ENCODE results near the gene TIMM50.
"Not testable (repeated sequence)": the region's sequence is repeated elsewhere in the genome, so short reads cannot be mapped to it uniquely, and the experiment has no call there.

The TIMM50 gene

DNA sequence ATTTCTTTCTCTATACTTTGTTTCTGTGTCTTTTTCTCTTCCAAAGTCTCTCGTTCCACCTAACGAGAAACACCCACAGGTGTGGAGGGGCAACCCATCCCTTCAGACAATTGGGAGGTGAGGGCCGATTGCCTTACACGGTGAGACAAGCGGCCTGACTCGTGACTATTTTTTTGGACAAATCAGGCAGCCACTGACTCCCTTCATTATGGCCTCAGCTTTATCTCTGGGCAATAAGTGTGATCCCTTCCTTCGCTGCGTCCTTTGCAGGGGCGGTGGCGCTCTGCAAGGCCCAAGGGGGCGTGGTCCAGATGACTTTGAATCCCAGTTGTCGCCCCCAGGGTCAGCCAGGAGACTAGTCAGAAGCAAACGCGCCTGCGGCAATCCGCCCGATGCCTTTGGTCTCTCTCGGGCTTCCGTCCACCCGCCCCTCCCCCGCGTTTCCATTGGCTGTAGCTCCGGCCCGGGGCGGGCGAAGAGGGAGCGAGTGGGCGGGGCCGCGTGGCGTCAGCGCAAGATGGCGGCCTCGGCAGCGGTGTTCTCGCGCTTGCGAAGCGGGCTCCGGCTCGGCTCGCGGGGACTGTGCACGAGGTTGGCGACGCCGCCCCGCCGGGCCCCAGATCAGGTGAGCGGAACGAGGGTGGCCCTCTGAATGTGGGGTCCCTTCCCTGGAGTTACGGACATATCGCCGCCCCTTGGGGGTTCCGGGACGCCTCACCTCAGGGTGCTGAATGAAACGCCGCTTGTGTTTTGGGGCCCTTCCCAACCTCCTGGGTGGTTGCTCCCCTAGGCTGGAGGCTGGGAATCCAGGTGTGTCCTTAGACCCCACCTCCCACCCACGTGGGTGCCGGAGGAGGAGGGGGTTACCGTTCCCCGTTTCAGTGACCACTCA is at the start of gene TIMM50:
Gene TIMM50 (plus strand): TSS at position 502 of the 892 bp plus-strand sequence. CDS start 16 bp downstream, at position 518.
- DNase-seq = peak; percentile 69 to 97 (median 92)

DNA sequence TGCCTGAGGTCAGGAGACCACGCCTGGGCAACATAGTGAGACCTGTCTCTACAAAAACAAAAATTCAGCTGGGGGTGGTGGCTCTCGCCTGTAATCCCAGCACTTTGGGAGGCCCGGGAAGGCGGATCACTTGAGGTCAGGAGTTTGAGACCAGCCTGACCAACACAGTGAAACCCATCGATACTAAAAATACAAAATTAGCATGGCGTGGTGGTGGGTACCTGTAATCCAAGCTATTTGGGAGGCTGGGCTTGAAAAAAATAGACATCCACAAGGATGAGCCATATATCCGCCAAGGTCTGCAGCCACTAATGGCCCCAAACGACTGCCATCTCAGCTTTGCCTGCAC is 48.0 kb upstream of the TIMM50 start:
- no peak for DNase-seq

DNA sequence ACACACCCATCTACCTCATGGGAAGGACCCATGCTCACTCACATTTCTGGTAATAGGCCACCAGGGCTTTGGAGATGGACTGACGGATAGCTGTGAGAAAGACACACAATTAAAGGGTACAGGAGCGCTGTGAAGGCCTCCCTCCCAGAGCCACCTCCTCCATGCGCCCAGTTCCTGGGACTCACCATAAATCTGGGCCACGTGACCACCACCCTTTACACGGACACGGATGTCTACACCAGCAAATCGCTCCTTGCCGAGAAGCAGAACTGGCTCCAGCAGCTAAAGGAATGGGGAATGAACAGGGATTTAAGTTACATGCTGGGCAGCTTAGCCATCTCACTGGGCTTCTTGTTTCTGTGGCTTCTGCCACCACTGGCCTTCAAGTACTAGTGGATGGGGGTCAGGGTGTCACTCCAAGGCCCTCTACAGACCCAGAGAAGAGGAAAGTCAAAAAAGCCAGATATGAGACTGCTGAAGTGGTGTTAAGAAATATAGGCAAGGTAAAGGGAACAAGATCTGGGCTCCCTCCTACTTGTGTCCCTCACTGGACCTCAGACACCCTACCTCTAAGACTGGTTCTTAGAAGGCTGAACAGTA is 47.1 kb upstream of the TIMM50 start:
- no peak for DNase-seq

DNA sequence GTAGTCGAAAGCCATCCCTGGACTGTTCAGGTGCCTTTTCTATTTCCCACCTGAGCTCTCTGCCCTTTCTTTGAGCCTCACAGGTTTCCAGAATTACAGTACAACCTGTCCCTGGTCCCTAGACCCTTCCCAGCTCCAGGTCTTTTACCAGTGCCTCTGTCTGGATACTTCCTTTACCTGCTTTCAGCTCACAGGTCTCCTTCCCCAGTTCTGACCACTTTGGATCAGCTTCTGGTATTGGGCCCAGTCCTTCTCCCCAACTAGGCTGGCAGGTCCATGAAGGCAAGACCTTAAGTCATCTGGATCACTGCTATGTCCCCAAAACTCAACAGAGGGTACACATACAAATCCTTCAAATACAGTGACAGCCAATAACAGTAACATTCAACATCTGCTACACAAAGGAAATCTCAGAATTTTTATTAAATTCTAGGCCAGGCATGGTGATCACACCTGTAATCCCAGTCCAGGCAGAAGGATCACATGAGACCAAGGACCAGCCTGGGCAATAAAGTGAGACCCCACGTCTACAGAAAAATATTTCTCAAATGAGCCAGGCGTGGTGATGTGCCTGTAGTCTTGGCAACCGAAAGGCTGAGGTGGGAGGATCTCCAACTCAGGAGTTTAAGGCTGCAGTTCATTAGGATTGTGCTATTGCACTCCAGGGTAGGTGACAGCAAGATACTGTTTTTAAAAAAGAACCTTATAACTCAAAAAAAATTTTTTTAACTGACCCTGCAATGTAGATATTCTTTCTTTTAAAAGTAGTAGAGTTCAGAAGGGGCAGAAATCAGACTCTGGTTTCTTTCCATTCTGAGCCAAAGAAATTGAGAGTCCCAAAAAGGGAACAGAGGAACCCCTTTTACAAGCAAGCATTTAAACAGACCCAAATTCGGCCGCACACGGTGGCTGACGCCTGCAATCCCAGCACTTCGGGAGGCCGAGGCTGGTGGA is 46.2 kb upstream of the TIMM50 start:
- DNase-seq = no peak

DNA sequence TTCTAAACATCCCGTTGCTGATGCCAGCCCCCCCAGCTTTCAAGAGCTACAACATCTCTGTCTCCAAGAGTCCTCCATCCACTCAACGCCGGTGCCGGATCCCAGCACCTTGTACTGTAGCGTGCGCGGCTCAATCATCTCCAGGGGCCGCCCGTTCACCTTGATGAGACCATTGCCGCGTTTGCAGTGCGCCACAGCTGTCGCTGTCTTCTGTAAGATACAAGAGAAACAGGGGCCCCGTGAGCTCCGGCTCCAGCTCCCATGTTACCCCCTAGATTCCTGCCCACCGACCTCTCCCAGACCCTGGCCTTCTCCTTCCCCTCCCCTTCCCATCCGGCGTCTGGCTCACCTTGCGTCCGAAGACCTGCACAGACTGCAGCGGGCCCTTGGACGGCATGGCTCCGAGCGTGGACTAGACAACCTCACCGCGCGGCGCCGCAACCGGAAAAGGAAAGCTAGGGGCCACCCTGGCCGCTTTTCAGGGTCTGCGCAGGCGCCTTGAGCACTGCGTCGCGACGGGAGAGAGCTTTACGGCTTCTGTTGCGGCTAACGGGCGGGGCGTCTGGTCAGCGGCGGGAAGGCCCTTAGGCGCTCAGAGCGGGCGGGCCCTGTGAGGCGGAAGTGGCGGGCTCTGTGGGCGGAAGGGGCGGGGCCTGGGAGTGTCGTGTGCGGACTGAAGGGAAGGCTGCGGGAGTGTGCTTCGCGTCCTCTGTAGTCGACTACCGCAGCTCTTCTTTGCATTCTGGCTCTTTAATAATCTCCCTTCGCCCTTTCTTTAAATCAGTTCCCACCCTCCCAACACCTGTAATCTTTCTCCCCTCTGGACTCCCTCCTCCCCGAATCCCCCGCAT is 44.9 kb upstream of the TIMM50 start, which contains the start of gene RPS16:
Gene RPS16 (minus strand): TSS at position 451 of the 851 bp plus-strand sequence. CDS start 54 bp downstream, at position 397.
- DNase-seq = peak; percentile 86 to 98 (median 96)

DNA sequence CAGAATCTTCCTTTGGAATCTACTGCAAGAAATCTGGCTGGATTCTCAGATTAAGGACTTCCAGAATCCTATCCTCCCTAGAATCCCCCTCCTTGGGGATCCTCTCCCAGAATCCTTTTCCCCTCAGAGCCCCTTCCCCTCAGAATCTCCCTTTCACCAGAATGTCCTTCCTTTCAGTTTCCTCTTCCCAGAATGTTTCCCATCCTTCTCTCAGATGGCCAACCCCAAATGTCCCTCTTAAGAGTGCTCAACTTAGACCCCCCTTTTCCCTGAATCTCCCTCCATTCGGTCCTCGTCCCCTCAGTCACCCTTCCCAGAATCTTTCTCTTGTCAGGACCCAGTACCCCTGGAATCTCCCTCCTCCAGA is 44.3 kb upstream of the TIMM50 start:
- DNase-seq = no peak

DNA sequence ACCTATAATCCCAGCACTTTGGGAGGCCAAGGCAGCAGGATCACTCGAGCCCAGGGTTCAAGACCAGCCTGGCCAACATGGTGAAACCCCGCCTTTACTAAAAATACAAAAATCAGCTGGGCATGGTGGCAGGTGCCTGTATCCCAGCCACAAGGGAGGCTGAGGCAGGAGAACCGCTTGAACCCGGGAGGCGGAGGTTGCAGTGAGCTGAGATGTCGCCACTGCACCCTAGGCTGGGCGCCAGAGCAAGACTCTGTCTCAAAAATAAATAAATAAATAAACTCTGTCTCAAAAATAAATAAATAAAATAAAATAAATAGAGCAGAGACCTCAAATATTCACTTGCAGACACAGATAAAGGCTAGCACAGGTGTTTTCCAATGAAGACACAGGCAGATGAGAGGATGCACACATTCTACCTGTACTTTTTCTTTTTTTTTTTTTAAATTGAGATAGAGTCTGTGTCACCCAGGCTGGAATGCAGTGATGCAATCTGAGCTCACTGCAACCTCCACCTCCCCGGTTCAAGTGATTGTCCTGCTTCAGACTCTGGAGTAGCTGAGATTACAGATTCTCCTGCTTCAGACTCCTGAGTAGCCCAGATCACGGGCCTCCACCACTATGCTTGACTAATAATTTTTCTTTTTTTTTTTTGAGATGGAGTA is 42.2 kb upstream of the TIMM50 start:
- DNase-seq = no peak

DNA sequence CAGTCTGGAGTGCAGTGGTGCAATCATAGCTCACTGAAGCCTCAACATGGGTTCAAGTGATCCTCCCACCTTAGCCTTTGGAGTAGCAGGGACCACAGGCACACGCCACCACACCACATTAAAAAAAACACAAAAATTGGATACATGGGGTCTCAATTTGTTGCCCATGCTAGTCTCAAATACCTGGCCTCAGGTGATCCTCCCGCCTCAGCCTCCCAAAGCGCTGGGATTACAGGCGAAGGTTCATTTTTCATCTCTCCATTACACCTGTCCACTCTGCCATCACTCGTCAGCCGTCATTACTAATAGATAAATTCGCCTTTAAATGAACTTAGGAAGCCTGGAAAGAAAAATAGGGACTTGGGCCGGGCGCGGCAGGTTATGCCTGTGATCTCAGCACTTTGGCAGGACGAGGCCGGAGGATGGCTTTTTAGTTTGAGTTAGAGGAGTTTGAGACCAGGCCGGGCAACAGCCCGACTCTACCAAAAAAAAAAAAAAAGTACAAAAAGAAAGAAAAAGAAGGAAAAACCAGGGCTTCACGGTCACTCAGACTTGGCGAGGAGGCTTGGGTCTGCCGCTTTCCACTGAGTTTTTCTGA is 35.9 kb upstream of the TIMM50 start:
- peak in 1 of 14 donors; percentile 34 for DNase-seq

DNA sequence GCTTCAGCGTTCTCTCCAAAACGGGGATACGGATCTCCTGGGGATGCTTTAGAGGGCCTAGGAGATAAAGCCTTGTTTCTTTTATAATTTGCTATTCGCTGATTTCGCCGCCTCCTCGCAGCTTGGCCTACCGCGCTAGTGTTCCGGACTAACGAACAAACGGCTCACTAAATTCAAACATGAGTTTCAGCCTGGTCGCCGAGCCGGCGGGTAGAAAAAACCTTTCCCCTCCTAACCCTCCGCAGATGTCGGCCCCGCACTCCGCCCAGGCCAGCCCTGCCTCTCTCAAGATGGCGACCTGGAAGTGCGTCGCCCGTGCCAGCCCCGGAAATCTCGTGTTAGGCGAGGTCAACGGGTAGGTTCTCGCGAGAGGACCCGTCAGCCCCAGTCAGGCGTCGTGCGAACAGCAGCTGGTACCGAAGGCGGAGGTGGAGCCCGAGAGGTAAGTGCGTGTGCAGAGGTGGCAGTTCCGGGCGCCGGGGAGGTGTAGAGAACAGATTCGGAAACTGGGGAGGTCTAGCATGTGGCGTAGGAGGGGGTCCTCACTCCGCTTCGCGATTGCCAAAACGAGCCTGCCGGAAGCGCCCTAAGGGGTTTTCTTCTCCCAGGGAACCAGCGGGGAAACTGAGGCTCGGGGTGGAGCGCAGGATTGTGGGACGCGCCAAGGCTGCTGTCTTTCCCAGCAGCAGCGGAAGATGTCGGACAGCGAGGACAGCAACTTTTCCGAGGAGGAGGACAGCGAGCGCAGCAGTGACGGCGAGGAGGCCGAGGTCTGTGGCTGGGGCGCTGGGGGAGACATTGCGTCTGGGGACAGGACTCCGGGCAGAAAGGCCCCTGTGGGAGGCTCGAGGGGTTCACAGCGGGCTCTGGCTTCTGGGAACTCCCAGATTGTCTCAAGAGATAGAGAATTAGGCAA is 35.2 kb upstream of the TIMM50 start, which contains the start of gene SUPT5H:
Gene SUPT5H (plus strand): TSS at position 387 of the 916 bp plus-strand sequence. CDS start 309 bp downstream, at position 696.
- peak; percentile 61 to 91 (median 87) for DNase-seq

DNA sequence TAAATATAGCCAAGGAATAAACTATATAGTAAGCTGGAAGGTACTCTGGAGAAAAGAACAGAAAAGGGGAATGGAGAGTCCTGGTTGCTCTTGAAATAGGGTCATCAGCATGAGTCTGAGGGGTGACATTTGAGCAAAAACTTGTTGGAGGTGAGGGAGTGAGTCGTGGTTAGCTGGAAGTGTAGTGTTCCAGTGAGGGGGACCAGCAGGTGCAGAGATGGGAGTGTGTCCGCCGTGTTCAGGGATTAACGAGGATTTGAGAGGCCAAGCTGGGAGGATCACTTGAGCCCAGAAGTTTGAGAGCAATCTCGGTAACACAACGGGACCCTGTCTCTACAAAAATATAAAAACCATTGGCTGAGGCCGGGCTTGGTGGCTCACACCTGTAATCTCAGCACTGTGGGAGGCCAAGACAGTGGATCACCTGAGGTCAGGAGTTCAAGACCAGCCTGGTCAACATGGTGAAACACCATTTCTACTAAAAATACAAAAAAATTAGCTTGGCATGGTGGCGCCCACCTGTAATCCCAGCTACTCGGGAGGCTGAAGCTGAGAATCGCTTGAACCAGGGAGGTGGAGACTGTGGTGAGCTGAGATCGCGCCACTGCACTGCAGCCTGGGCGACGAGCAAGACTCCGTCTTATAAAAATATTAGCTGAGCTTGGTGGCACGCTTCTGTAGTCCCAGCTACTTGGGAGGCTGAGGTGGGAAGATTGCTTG is 34.1 kb upstream of the TIMM50 start:
- no peak for DNase-seq

DNA sequence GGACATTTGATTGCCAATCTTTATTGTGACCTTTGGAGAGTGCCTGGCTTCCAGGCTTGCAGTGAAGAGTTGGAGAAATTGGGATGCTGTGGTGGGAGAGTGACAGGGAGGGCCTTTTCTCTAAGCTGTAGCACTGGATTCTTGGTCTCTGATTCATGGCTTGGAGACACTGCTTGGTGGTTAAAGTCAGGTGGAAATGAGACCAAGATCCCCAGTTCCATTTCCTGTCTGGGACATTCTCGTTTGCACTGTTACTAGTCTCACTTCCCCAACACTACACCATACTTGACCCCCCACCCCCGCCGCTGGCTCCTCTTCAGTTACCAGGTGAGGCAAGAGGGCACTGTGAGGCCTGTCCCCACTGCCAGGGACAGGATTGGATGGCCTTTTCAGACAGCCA is 32.4 kb upstream of the TIMM50 start:
- no peak for DNase-seq

DNA sequence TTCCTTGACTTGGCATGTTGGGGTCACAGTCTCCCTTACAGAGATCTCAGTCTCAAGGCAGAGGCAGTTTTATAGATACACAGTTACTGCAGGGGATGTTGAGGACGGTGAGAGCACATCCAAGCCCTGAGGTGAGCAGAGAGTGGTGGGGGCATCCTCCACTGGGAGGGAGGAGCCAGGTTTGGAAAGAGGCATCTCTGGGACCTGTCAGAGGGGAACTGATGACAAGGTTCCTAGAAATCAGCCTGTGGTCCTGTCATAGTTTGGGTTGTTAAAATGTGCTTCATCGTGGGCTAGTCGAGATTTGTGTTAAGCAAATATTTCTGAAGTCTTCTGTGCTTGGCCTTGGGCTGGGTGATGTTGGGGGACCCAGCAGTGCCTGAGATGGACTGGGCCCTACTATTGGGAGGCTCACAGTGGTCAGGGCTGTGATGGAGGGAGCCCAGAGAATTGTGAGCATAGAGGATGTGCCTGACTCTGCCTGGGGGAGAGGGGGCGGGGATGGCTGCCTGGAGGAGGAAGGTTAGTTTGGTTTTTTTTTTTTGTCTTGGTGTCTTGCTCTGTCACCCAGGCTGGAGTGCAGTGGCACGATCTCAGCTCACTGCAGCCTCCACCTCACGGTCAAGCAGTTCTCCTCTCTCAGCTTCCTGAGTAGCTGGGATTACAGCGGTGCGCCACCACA is 31.4 kb upstream of the TIMM50 start:
- no peak for DNase-seq

DNA sequence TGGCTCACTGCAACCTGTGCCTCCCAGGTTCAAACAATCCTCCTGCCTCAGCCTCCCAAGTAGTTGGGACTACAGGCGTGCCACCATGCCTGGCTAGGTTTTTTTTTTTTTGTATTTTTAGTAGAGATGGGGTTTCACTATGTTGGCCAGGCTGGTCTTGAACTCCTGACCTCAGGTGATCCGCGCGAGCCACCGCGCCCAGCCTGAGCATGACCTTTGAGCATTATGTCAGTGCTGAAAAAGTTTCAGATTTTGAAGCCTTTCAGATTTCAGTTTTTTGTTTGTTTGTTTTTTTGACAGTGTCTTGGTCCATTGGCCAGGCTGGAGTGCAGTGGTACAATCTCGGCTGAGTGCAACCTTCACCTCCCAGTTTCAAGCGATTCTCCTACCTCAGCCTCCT is 29.4 kb upstream of the TIMM50 start:
- not testable (repeated sequence) for DNase-seq

DNA sequence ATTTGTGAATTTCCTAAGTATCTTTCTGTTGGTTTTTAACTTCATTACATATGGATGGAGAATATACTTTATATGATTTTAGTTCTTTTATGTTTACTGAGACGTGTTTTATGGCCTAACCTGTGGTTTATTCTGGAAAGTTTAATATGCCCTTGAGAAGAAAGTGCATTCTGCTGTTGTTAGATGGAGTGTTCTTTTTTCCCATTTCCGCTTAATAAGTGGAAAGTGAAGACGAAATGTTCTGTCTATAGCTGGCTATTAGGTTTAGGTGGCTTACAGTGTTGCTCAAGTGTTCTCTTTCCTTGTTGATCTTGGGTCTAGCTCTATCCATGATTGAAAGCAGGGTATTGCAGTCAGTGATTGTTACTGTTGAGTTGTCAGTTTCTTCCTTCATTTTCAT is 17.2 kb upstream of the TIMM50 start:
- DNase-seq = no peak

DNA sequence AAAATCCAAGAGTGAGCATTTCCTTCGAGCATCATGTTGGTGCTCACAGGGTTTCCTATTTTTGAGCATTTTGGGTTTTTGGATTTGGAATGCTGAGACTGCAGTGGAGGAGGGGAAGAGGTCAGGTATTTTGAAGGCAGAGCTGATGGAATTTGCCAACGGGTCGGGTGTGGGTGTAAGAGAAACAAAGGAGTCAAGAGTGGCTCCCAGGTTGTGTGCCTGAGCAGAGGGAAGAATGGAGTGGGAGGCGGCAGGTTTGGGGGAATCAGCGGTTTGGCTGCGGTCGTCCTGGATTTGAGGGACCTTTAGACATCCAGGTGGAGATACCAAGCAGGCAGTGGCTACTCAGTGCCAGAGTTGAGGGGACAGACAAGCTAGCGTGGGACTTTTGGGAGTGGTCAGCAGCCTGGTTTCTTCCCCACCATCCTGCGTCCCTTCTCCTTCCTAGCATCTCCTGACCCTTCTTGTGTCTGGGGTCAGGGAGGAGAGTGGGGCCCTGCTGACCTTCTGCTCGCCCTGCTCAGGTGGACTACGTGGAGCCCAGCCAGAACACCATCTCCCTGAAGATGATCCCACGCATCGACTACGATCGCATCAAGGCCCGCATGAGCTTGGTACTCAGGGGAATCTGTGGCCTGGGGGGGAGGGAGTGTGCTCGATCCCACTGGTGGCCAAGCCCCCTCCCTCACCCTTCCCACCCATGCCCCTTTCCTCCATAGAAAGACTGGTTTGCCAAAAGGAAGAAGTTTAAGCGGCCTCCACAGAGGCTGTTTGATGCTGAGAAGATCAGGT is 14.5 kb upstream of the TIMM50 start:
- no peak for DNase-seq

DNA sequence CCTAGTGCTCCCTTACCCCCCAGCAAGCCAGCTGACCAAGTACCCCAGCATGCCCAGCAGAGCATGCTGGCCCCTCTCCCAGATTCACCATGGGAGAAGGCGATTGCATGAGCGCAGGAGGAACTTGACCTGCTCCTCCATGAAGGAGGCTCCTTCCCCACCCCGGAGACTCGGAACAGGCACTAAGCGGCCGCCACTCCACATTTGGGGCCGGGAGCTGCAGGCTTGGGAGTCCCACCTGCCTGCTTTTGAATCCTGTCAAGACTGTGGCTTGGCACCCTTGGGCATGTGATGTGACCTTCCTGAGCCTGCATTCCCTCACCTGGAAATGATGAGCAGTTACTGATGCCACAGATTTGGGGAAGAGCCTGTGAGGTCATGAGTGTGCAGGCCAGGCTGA is 12.7 kb upstream of the TIMM50 start:
- no peak for DNase-seq

DNA sequence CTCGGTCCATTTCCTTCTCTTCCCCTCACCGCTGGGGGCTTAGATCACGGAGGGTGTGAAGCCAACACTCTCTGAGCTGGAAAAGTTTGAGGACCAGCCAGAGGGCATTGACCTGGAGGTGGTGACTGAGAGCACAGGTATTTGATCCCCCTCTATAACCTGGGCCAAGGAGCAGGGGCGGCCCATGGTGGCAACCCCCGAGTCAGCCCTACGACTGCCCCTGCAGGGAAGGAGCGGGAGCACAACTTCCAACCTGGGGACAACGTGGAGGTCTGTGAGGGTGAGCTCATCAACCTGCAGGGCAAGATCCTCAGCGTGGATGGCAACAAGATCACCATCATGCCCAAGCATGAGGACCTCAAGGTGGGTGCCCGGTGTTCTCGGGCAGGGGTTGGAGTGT is 11.6 kb upstream of the TIMM50 start:
- DNase-seq = no peak

Data from C1 segment of cervical spinal cord (tissue), 14 donors.